Measurements from ENCODE around the gene RUNX1.

The RUNX1 gene

DNA sequence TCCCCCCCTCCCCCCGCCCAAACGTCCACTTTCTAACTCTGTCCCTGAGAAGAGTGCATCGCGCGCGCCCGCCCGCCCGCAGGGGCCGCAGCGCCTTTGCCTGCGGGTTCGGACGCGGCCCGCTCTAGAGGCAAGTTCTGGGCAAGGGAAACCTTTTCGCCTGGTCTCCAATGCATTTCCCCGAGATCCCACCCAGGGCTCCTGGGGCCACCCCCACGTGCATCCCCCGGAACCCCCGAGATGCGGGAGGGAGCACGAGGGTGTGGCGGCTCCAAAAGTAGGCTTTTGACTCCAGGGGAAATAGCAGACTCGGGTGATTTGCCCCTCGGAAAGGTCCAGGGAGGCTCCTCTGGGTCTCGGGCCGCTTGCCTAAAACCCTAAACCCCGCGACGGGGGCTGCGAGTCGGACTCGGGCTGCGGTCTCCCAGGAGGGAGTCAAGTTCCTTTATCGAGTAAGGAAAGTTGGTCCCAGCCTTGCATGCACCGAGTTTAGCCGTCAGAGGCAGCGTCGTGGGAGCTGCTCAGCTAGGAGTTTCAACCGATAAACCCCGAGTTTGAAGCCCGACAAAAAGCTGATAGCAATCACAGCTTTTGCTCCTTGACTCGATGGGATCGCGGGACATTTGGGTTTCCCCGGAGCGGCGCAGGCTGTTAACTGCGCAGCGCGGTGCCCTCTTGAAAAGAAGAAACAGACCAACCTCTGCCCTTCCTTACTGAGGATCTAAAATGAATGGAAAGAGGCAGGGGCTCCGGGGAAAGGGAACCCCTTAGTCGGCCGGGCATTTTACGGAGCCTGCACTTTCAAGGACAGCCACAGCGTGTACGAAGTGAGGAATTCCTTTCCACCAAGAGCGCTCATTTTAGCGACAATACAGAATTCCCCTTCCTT is 158.1 kb downstream of the RUNX1 start:
- no peak for DNase-seq

DNA sequence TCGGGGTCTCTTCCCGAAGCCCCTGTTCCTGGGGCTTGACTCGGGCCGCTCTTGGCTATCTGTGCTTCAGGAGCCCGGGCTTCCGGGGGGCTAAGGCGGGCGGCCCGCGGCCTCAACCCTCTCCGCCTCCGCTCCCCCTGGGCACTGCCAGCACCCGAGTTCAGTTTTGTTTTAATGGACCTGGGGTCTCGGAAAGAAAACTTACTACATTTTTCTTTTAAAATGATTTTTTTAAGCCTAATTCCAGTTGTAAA is 158.7 kb downstream of the RUNX1 start:
- no peak for DNase-seq

DNA sequence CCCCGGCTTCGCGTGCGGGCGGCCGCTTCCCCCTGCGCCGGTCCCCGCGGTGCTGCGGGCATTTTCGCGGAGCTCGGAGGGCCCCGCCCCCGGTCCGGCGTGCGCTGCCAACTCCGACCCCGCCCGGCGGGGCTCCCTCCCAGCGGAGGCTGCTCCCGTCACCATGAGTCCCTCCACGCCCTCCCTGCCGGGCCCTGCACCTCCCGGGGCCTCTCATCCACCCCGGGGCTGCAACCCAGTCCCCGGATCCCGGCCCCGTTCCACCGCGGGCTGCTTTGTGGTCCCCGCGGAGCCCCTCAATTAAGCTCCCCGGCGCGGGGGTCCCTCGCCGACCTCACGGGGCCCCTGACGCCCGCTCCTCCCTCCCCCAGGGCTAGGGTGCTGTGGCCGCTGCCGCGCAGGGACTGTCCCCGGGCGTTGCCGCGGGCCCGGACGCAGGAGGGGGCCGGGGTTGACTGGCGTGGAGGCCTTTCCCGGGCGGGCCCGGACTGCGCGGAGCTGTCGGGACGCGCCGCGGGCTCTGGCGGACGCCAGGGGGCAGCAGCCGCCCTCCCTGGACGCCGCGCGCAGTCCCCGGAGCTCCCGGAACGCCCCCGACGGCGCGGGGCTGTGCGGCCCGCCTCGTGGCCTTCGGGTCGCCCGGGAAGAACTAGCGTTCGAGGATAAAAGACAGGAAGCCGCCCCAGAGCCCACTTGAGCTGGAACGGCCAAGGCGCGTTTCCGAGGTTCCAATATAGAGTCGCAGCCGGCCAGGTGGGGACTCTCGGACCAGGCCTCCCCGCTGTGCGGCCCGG is 159.2 kb downstream of the RUNX1 start:
- DNase-seq, result peak; percentile 75

DNA sequence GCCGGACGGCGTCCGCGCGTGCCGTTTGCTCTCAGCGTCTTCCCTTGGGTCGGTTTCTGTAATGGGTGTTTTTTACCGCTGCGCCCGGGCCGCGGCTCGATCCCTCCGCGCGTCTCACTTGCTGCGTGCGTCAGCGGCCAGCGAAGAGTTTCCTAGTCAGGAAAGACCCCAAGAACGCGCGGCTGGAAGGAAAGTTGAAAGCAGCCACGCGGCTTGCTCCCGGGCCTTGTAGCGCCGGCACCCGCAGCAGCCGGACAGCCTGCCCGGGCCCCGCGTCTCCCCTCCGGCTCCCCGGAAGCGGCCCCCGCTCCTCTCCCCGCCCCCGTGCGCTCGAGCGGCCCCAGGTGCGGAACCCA is 159.8 kb downstream of the RUNX1 start:
- DNase-seq, result peak; percentile 66

DNA sequence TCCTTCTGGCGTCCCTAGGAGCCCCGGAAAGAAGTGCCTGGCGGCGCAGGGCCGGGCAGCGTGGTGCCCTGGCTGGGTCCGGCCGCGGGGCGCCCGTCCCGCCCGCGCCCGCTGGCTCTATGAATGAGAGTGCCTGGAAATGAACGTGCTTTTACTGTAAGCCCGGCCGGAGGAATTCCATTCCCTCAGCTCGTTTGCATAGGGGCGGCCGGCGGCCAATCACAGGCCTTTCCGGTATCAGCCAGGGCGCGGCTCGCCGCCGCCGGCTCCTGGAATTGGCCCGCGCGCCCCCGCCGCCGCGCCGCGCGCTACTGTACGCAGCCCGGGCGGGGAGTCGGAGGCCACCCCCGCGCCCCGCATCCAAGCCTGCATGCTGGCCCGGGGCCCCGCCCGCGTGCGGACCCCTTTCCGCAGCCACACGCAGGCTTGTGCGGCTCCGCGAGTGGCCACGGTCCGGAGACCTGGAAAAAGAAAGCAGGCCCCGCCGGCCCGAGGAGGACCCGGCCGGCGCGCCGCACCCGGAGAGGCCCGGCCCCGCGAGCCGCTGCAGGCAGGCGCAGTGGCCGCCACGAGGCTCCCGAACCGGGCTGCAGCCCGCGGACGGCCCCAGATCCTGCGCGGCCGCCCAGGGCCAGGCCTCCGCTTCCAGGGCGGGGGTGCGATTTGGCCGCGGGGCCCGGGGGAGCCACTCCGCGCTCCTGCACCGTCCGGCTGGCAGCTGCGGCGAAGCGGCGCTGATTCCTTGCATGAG is 160.4 kb downstream of the RUNX1 start:
- DNase-seq, result peak; percentile 92

DNA sequence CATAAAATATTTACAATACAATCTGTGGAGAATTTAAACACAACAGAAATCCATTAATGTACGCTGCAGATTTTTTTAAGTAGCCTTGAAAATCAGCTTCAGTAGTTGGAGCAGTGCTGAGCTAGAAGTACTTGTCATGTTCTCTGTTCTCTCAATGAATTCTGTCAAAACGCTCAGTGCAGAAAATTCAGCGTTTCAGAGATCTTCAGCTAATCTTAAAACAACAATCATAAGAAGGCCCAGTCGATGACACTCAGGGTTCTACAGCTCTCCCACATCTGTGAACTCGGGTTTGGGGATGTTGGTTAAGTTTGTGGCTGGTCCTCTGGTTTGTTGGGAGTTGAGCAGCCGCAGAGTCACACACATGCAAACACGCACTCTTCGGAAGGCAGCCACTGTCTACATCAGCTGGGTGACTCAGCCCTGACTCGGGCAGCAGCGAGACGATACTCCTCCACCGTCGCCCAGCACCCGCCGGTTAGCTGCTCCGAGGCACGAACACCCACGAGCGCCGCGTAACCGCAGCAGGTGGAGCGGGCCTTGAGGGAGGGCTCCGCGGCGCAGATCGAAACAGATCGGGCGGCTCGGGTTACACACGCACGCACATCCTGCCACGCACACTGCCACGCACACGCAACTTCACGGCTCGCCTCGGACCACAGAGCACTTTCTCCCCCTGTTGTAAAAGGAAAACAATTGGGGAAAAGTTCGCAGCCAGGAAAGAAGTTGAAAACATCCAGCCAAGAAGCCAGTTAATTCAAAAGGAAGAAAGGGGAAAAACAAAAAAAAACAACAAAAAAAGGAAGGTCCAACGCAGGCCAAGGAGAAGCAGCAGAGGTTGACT is 161.2 kb downstream of the RUNX1 start:
- peak; percentile 79 for DNase-seq

DNA sequence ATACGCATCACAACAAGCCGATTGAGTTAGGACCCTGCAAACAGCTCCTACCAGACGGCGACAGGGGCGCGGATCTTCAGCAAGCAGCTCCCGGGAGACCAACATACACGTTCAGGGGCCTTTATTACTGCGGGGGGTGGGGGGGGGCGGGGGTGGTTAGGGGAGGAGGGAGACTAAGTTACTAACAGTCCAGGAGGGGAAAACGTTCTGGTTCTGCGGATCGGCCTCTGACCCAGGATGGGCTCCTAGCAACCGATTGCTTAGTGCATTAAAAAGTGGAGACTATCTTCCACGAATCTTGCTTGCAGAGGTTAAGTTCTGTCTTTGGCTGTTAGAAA is 162.0 kb downstream of the RUNX1 start:
- no peak for DNase-seq

DNA sequence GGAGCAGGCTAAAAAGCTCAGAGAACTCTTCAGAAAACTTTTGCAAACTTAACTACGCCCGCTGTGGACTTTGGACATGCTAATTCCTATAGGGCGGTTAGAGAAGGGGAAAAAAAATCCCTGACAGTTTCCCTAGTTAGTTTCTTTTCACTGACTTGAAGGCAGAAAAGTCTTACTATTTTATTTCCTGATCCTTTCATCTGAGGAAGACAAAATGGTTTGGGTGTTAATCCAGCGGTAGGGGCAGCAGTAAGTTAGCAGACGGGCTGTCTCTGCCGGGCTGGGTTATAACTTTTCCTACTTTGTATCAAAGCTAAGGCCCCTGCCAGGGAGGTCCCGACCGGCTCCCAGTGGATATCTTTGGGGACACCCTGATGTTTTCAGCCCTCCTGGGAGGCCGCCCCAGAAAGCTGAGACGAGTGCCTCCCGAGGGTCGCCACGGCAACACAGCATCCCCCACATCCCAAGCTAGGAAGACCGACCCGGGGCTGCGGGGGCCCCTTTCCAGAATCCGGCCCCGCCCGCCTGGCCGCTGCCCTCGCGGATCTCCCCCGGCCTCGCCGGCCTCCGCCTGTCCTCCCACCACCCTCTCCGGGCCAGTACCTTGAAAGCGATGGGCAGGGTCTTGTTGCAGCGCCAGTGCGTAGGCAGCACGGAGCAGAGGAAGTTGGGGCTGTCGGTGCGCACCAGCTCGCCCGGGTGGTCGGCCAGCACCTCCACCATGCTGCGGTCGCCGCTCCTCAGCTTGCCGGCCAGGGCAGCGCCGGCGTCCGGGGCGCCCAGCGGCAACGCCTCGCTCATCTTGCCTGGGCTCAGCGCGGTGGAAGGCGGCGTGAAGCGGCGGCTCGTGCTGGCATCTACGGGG is 162.6 kb downstream of the RUNX1 start:
- no peak for DNase-seq

DNA sequence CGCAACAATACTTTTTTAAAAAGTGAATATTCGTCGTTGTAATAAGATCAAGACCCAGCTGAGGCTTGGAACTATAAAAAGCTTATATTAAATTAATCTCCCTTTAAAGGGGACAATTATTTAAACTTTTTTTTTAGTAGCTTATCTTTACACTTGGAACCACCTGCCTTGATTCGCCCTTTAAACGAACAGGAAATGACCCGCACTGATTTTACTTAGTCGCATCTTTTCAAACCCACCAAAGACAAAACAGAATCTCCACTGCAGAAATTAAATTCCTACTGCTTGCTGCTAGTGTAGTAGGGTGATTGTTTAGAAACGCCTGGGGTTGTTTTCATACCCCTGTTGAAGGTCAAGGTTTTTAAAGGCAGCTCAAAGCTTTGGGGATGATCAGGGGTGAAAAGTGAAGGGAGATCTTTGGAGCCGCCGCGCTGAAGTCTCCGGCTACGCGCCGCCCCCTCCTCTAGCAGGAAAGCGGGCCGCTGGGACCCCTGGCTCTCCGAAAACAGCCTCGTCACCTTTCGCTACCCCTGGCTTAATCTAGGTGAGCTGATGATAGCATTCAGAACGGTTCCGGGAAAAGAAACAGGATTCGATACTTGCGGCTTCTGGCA is 163.4 kb downstream of the RUNX1 start:
- DNase-seq, result no peak

DNA sequence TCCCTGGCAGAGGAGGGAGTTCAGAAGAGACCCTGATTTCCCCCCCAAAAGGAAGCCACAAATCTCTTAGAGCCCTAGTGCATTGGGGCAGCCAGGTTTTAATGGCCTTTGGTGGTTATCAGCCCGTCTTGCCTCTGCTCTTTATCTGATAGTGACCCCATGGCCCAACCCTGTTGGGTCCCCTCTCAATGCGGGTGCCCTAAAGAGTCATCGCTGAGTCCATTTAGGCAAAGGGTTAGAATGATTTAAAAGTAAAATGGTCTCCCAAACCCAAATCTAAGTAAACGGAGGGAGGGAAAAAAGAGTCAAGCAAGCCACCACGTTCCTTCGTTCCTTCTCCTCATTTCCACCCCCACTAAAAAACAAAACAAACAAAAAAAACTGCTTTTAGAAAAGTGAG is 164.0 kb downstream of the RUNX1 start:
- no peak for DNase-seq

DNA sequence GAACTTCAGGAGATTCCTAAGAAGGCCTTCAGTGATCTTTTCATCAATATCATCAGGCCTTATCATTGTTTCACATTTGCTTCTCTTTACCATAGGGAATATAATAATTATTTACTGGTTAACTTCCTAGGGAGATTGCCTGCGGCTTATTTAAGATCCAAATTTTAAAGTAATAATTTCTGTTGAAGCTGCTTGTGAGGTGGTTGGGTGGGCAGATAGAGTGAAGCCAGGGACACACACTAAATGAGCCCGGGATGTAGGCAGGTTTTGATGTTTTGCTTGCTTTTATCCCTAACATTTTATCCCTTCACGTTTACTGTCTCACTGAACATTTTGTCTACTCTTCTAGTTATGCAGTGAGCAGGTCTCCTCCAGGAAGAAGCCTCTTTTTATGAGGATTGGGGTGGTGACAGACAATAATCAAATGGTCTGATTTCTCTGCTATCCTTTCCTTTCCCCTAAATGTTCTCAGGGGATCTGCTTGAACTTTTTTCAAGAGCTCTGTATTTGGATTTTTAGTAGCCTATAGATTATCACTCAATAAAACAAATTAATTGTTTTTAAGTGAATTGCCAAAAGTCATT is 164.7 kb downstream of the RUNX1 start:
- DNase-seq, result no peak

DNA sequence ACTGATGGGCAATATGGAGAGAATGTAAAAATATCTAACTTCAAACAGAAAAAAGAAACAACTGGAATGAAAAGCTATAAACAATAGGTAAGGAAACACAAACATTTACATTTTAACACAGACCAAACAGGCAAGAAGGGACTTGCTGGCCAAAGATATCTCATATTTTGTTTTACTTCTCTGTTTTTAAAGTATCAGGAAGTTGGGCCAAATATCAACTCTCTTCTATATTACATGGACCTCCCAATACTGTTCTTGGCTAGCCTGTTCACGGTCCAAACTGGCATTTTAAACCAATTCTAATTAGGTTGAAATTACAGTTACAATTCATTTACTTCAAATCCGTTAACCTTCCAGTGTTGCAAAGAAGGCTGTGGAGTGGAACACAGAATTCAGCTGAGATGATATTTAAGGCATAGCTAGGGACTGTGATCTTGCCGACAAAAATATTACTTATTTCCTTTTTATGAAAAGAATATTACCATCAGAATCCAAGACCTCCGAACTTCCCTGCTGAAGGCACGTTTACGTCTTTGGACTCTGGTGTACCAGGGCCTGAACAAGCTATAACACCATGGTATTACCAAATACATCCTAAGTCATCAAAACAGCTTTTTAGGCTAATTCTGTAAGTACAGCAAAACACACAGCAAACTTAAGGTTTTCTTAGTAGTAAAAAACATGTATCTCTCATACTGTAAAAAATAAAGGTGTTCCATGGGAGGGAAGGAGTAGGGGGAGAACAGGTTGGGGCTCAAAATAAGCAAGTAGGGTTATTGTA is 165.4 kb downstream of the RUNX1 start:
- no peak for DNase-seq

DNA sequence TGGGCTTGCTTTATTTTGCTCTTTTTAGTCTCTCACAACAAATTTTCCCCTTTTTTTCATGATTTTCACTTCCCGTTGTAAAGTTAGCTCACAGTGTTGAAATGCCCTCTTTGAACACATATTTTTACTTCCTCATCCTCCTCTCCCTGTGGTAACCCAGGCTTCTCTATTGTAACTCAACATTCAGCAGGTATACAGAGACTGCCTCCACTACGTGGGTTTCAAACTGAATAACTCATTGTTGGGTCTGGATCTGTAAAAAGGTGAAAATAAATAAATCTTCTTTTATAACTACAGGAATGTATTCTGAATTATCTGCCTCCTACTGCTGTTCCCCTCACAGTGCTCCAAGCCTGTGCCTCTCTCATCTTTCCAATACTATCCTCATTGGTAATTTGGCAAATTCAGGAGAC is 166.4 kb downstream of the RUNX1 start:
- no peak for DNase-seq

DNA sequence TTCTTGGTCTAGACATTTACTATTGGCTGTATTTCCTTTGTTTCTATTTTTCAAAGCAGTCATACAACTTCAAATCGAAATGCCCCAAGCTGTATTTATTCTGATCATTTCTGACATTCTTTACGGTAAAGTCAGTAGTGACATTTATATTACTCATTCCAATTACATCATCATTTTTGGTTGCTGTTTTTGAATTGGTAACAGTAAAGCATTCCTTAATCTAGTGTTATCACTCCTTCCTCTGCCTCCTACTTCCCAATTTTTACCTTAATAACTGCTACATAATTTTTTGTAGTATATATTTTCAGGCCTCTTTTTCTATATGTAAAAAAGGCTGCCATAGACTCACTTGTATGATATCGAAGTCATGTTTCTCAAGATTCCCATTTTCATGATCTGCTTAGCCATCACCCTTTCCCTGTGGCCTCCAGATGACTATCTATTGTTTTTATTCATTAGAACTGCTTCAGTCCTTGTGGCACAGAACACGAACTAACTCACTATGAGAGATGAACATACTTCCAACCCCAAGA is 167.2 kb downstream of the RUNX1 start:
- DNase-seq, result no peak

DNA sequence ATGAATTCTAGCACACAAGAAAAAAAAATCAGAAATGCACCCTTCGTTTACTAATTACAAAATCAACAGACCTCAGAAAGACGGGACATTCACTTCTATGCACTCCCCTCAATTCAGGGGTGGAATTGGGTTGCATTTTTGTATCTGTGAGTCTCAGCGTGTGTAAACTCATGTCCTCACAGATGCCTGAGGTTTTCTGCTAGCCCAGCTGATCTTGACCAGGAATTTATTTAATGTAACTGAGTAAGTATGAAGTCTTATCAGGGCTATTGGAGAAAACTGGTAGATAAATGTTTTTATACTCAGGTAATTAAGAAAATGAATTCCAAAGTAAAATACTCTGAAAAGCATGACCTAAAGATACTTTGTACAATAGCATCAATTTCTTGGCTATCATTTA is 167.7 kb downstream of the RUNX1 start:
- DNase-seq, result no peak

DNA sequence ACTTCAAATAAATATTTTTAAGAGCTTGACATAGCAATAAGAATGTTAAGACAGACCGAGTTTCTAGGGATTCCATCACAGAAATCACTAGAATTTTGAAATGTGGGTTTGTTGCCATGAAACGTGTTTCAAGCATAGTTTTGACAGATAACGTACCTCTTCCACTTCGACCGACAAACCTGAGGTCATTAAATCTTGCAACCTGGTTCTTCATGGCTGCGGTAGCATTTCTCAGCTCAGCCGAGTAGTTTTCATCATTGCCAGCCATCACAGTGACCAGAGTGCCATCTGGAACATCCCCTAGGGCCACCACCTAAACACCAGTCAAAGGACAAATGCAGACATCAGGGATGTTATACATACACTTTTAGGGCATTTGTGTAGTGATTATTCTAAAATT is 168.7 kb downstream of the RUNX1 start:
- no peak for DNase-seq

DNA sequence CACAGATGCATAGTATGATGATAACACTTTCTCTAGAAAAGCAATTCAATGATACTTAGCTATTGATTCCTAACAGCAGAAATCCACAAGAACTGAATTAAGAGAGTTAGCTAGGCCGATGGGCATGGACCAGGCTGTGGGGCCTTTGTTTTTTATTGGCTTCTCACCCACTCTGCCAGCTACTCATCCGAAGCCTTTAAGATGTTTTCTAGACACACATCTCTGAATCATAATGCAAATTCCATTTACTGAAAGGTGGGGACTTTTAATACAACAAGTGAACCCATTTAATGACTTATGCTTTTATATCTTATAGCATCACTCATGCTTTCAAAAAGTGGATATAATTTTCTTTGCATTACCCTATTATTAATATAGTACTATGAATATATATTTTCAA is 170.2 kb downstream of the RUNX1 start:
- DNase-seq, result no peak

DNA sequence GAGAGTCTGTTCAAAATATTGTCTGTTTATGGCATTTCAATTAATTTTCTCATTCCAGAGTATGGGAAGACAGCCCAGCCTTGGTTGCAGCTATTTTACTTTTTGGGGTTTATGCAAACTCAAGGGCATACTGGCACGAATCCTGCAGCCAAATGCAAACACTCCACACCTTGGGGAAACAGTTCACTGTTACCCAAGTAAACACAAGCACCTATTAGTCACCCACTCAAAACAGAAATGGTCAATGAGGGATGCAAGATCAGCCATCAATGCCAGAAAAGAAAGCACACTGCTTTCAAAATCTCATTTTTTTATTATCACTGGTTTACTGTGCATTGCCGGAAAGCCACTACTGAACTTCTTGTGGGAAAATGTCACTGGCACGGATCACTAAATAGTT is 170.6 kb downstream of the RUNX1 start:
- no peak for DNase-seq

DNA sequence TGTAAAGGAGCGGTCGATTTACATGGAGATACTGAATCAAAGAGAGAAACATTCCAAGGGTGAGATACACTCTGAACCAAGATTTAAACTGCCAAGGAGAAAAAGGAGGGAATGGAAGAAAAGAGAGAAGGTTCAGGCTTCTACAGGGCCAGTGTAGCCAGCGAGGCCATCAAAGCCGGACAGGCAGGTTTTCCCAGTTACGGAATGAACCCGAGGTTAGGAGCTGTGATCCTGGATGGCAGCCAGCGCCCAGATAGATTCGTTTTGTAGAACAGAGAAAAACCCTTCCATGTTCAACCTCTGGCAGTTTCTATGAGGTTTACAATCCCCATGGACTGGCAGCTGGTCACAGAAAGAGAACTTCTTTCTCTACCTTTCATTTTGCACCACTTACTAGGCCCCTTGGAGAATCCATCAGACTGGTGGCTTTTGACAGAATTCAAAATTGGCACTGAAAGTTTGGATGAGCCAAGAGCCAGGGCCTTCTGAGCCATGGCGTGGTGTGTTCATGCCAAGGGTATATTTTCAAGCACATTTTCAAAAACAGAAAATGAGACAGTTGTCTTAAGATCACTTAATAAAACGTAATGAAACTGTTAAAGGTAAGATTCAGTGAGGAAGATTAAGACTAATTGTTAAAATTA is 171.5 kb downstream of the RUNX1 start:
- no peak for DNase-seq

DNA sequence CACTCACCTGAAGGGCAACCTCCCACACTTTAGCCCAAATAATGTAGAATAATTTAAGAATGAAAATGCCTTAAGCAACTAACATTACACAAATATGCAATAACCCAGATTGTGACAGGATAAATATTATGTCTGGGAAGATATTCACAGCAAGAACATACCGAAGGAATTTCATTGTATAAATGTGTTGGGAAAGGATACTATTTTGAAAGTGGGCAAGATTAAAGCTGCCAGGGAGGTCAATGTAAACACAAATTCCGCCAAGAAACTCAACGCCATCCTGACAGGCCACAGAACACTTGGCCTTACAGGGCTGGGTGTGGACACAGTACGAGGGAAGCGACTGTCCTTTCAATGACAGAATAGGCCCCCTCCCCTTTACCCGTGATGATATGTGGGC is 173.3 kb downstream of the RUNX1 start:
- no peak for DNase-seq
